Measurements from ENCODE around the gene SERPINA4. TPM values are rescaled to one million over a fixed set of nuclear protein-coding genes. Genes with fewer than 3 reads are reported as not detected.

SERPINA4 gene
- total RNA-seq, 1 donor from 2014 or later = 5.9 TPM

DNA sequence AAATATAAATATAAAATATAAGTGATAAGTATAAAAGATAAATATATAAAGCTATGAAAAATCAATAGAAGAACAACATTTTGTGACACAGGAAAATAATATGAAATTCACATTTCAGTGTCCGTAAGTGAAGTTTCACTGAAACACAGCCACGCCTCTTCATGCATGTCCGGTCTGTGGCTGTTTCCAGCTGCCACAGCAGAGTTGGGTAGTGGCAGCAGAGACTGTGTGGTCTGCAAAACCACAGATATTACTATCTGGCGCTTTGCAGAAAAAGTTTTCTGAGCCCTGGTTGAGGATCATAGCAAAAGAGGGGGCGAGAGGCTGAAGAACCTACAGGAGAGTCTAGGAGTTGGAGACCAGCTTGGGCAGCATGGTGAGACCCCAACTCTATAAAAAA is 780 bp downstream of the SERPINA4 start:
- TF ChIP-seq, protein P1, sequence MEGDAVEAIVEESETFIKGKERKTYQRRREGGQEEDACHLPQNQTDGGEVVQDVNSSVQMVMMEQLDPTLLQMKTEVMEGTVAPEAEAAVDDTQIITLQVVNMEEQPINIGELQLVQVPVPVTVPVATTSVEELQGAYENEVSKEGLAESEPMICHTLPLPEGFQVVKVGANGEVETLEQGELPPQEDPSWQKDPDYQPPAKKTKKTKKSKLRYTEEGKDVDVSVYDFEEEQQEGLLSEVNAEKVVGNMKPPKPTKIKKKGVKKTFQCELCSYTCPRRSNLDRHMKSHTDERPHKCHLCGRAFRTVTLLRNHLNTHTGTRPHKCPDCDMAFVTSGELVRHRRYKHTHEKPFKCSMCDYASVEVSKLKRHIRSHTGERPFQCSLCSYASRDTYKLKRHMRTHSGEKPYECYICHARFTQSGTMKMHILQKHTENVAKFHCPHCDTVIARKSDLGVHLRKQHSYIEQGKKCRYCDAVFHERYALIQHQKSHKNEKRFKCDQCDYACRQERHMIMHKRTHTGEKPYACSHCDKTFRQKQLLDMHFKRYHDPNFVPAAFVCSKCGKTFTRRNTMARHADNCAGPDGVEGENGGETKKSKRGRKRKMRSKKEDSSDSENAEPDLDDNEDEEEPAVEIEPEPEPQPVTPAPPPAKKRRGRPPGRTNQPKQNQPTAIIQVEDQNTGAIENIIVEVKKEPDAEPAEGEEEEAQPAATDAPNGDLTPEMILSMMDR (IDR thresholded peaks at IDR 0.05; ENCODE audit: unreplicated experiment) = no peak
- Mint-ChIP-seq H3K36me3 (ENCODE audit: insufficient read depth) (peaks cover 14% of the 10 kb centered on the region), H3K27me3 (no peaks in the 10 kb centered on the region), H3K27ac (no peak overlapping the region), H3K4me3 (ENCODE audit: low read depth) (no peak overlapping the region), H3K9me3 (ENCODE audit: low read depth) (peaks cover 13% of the 10 kb centered on the region), H3K4me1 (ENCODE audit: low read depth) (peaks cover 29% of the 10 kb centered on the region)
- DNase-seq (ENCODE audit: low spot score, unreplicated experiment) = no peak

DNA sequence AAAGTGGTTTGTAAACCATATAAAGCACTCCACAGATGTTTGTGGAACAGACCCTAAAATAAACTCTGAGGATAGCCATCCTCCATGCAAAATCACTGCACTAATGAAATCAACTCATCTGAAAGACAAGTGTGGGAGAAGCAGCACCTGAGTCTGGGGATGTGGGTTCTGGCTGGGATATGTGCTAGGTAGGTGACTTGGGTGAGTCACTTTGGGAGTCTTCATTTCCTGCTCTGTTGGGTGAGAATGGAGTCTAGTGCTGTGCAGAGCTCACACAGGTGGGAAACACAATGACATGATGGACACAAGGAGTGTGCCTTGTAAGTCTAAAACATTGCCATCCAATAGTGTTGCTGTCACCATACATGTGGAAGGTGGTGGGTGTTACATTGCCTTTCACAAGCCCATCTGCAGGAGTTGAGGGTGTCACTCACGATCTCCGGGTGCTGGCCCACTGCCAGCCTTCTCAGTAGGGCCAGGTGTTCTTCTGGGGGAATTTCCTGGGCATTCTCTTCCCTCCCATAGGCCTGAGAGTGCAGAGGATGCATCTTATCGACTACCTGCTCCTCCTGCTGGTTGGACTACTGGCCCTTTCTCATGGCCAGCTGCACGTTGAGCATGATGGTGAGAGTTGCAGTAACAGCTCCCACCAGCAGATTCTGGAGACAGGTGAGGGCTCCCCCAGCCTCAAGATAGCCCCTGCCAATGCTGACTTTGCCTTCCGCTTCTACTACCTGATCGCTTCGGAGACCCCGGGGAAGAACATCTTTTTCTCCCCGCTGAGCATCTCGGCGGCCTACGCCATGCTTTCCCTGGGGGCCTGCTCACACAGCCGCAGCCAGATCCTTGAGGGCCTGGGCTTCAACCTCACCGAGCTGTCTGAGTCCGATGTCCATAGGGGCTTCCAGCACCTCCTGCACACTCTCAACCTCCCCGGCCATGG is 2.0 kb downstream of the SERPINA4 start:
- no peak overlapping the region for H3K27ac Mint-ChIP-seq

DNA sequence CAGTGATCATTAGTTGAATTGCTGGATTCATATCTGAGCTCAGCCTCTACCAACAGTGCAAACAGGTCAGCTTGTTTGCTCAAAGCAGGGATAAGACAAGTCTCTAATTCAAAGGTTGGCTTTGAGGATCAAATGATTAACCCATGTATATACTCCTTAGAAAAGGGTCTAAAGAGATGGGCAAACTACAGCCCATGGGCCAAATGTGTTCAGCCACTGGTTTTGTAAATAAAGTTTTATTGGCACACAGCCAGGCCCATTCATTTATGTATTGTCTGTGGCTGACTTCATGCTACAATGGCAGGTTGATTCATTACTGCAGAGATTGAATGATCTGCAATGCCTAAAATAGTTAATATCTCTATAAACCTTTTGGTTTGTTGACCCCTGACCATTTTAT is 3.1 kb downstream of the SERPINA4 start:
- Mint-ChIP-seq H3K27me3 (no peaks in the 10 kb centered on the region), H3K36me3 (ENCODE audit: insufficient read depth) (peaks cover 12% of the 10 kb centered on the region), H3K4me1 (ENCODE audit: low read depth) (peaks cover 26% of the 10 kb centered on the region), H3K4me3 (ENCODE audit: low read depth) (no peak overlapping the region), H3K9me3 (ENCODE audit: low read depth) (peaks cover 9% of the 10 kb centered on the region), H3K27ac (no peak overlapping the region)
- DNase-seq (ENCODE audit: low spot score, unreplicated experiment) = no peak
- TF ChIP-seq, protein P1 (IDR thresholded peaks at IDR 0.05; ENCODE audit: unreplicated experiment) = no peak

More for the DNA sequence above, 2.0 kb downstream of the SERPINA4 start:
- peaks cover 9% of the 10 kb centered on the region for H3K9me3 Mint-ChIP-seq (ENCODE audit: low read depth)
- no peak overlapping the region for H3K4me3 Mint-ChIP-seq (ENCODE audit: low read depth)
- H3K36me3 Mint-ChIP-seq (ENCODE audit: insufficient read depth) = peaks cover 12% of the 10 kb centered on the region
- peaks cover 29% of the 10 kb centered on the region for H3K4me1 Mint-ChIP-seq (ENCODE audit: low read depth)
- no peaks in the 10 kb centered on the region for H3K27me3 Mint-ChIP-seq
- TF ChIP-seq, protein P1 (IDR thresholded peaks at IDR 0.05; ENCODE audit: unreplicated experiment) = no peak
- no peak for DNase-seq (ENCODE audit: low spot score, unreplicated experiment)

DNA sequence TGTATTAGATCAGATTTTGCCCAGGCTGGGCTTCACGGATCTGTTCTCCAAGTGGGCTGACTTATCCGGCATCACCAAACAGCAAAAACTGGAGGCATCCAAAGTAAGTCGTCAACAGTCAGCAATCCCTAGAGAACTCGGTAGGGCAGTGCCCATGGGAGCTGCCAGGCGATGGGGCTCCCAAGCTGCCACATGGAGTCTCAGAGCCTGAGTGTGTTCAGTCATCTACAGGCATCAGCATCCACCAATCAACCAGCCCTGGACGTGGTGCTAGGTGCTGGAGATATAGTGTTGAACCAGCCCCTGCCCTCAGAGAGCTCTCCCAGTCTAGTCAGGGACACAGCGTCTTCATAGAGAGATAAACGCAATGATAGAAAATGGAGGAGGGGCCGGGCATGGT is 6.9 kb downstream of the SERPINA4 start:
- Mint-ChIP-seq H3K9me3 (ENCODE audit: low read depth) (peaks cover 9% of the 10 kb centered on the region), H3K27me3 (no peaks in the 10 kb centered on the region), H3K4me3 (ENCODE audit: low read depth) (no peak overlapping the region), H3K36me3 (ENCODE audit: insufficient read depth) (peaks cover 12% of the 10 kb centered on the region), H3K27ac (no peak overlapping the region), H3K4me1 (ENCODE audit: low read depth) (peaks cover 18% of the 10 kb centered on the region)
- no peak for DNase-seq (ENCODE audit: low spot score, unreplicated experiment)
- TF ChIP-seq, protein P1 (IDR thresholded peaks at IDR 0.05; ENCODE audit: unreplicated experiment) = no peak

DNA sequence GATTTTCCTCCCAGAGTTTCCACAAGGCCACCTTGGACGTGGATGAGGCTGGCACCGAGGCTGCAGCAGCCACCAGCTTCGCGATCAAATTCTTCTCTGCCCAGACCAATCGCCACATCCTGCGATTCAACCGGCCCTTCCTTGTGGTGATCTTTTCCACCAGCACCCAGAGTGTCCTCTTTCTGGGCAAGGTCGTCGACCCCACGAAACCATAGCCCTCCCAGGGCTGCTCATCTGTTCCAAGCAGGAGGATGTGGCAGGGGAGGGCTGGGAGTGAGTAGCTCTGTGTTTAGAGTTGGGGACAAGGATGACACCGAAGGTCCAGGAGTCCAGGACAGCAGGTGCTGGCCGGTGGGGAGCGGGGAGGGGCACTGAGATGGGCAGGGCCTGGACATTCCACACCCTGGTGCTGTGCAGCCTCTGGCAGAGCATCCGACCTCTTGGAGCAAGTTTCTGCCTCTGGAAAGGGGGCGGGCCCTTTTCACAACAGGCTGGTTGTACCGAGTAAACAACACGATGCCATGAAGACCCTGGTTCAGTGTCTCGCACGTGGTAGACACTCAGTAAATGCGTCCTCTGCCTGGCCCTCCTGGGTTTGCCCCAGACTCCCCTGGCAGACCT is 8.2 kb downstream of the SERPINA4 start:
- peaks cover 29% of the 10 kb centered on the region for H3K4me1 Mint-ChIP-seq (ENCODE audit: low read depth)
- no peak for DNase-seq (ENCODE audit: low spot score, unreplicated experiment)
- H3K9me3 Mint-ChIP-seq (ENCODE audit: low read depth) = peaks cover 4% of the 10 kb centered on the region
- TF ChIP-seq, protein P1 (IDR thresholded peaks at IDR 0.05; ENCODE audit: unreplicated experiment) = no peak
- peaks cover 8% of the 10 kb centered on the region for H3K36me3 Mint-ChIP-seq (ENCODE audit: insufficient read depth)
- H3K27me3 Mint-ChIP-seq = no peaks in the 10 kb centered on the region
- H3K27ac Mint-ChIP-seq = no peak overlapping the region
- no peak overlapping the region for H3K4me3 Mint-ChIP-seq (ENCODE audit: low read depth)

All from progenitor cell of endocrine pancreas (in vitro differentiated cells).